OCI-LY1 (cell line): ENCODE measurements around the gene ACER3.

Experiments used
- H2AFZ ChIP-seq: fragments of 200-600 bp; sonication (generic), shearing (Covaris generic); 2 replicates; pipeline ENCODE4 v1.6.0; 2014; ENCODE audit warnings: antibody characterized with exemption, mild to moderate bottlenecking, low read length
- H3F3A ChIP-seq: fragments of 200-600 bp; sonication (generic), shearing (Covaris generic); 2 replicates; pipeline ENCODE4 v1.6.0; 2014; ENCODE audit warnings: mild to moderate bottlenecking, antibody characterized with exemption, low read length, moderate library complexity; ENCODE audit not compliant: insufficient read depth
- H3K27ac ChIP-seq: fragments of 200-600 bp; sonication (generic); 2 replicates; pipeline ENCODE4 v1.5.1; 2014; ENCODE audit warnings: low read length, mixed run types, mild to moderate bottlenecking, low read depth; ENCODE audit not compliant: poor library complexity, severe bottlenecking
- H3K27me3 ChIP-seq: fragments of 200-600 bp; sonication (generic); 2 replicates; pipeline ENCODE4 v1.6.0; 2014; ENCODE audit warnings: antibody characterized with exemption, mild to moderate bottlenecking, low read length, moderate library complexity; ENCODE audit not compliant: insufficient read depth
- H3K36me3 ChIP-seq: fragments of 200-600 bp; sonication (generic); 2 replicates; pipeline ENCODE4 v1.6.1; 2014; ENCODE audit warnings: mild to moderate bottlenecking, antibody characterized with exemption, low read length, moderate library complexity, mixed read lengths; ENCODE audit not compliant: insufficient read depth
- H3K4me1 ChIP-seq: fragments of 200-600 bp; sonication (generic); 2 replicates; pipeline ENCODE4 v1.5.1; 2014; ENCODE audit warnings: mild to moderate bottlenecking, low read length, moderate library complexity; ENCODE audit not compliant: insufficient read depth, severe bottlenecking
- H3K4me2 ChIP-seq: fragments of 200-600 bp; sonication (generic), shearing (Covaris generic); 2 replicates; pipeline ENCODE4 v1.6.1; 2014; ENCODE audit warnings: low read length
- H3K4me3 ChIP-seq: fragments of 200-600 bp; sonication (generic); 2 replicates; pipeline ENCODE4 v1.5.1; 2014; ENCODE audit warnings: low read length, low read depth, mild to moderate bottlenecking, mixed read lengths; ENCODE audit not compliant: poor library complexity, severe bottlenecking
- H3K79me2 ChIP-seq: fragments of 200-600 bp; shearing (Covaris generic); 2 replicates; pipeline ENCODE4 v1.6.1; 2016; ENCODE audit warnings: mixed run types, low read length, mixed read lengths; ENCODE audit not compliant: insufficient read depth
- H3K9ac ChIP-seq: fragments of 200-600 bp; sonication (generic), shearing (Covaris generic); 2 replicates; pipeline ENCODE4 v1.6.1; 2014; ENCODE audit warnings: mild to moderate bottlenecking, low read length, mixed read lengths
- H3K9me2 ChIP-seq: fragments of 200-600 bp; sonication (generic), shearing (Covaris generic); 2 replicates; pipeline ENCODE4 v1.6.1; 2014; ENCODE audit warnings: low read depth, mild to moderate bottlenecking, low read length, mixed read lengths
- H3K9me3 ChIP-seq: fragments of 200-600 bp; shearing (Covaris generic); 2 replicates; pipeline ENCODE4 v1.6.1; 2014; ENCODE audit warnings: low read length, mixed read lengths
- H4K20me1 ChIP-seq: fragments of 200-600 bp; sonication (generic), shearing (Covaris generic); 2 replicates; pipeline ENCODE4 v1.6.0; 2016; ENCODE audit warnings: mild to moderate bottlenecking, low read length; ENCODE audit not compliant: insufficient read depth
- CTCF ChIP-seq: fragments of 200-600 bp; sonication (generic), shearing (Covaris generic); IDR thresholded peaks from 2 replicates; pipeline ENCODE4 v1.5.1; 2017; ENCODE audit warnings: mild to moderate bottlenecking, antibody characterized with exemption, low read length, moderate library complexity, mixed read lengths
- EZH2 ChIP-seq: fragments of 200-600 bp; sonication (generic), shearing (Covaris generic); IDR thresholded peaks from 2 replicates; pipeline ENCODE4 v1.8.0; 2017; ENCODE audit warnings: borderline replicate concordance, mixed run types, mild to moderate bottlenecking, antibody characterized with exemption, low read length, moderate library complexity, mixed read lengths

Gene ACER3

GRCh38 chr11:77026221-77026620 is 165.5 kb downstream of the ACER3 start:
- no peaks in the 10 kb centered on the region for H3K9me3 ChIP-seq
- no peak overlapping the region for H2AFZ ChIP-seq
- H3K27ac ChIP-seq = no peak overlapping the region
- H3K9me2 ChIP-seq = no peaks in the 10 kb centered on the region
- no peaks in the 10 kb centered on the region for H4K20me1 ChIP-seq
- no peak overlapping the region for H3K4me3 ChIP-seq
- no peaks in the 10 kb centered on the region for H3K79me2 ChIP-seq
- TF ChIP-seq CTCF (no peak), EZH2 (no peak)
- H3K36me3 ChIP-seq = no peaks in the 10 kb centered on the region
- no peaks in the 10 kb centered on the region for H3K27me3 ChIP-seq
- no peaks in the 10 kb centered on the region for H3K4me1 ChIP-seq
- no peaks in the 10 kb centered on the region for H3F3A ChIP-seq
- no peak overlapping the region for H3K9ac ChIP-seq
- no peak overlapping the region for H3K4me2 ChIP-seq

GRCh38 chr11:77026743-77027142 is 166.0 kb downstream of the ACER3 start:
- no peaks in the 10 kb centered on the region for H3K79me2 ChIP-seq
- H4K20me1 ChIP-seq = no peaks in the 10 kb centered on the region
- H2AFZ ChIP-seq = no peak overlapping the region
- no peaks in the 10 kb centered on the region for H3K27me3 ChIP-seq
- H3K9me3 ChIP-seq = no peaks in the 10 kb centered on the region
- no peaks in the 10 kb centered on the region for H3K9me2 ChIP-seq
- H3K4me2 ChIP-seq = no peak overlapping the region
- no peak overlapping the region for H3K27ac ChIP-seq
- TF ChIP-seq CTCF (no peak), EZH2 (no peak)
- no peak overlapping the region for H3K4me3 ChIP-seq
- no peak overlapping the region for H3K9ac ChIP-seq
- no peaks in the 10 kb centered on the region for H3K4me1 ChIP-seq
- H3F3A ChIP-seq = no peaks in the 10 kb centered on the region
- H3K36me3 ChIP-seq = no peaks in the 10 kb centered on the region

GRCh38 chr11:77027275-77027674 is 166.6 kb downstream of the ACER3 start:
- Histone ChIP-seq H3F3A (no peaks in the 10 kb centered on the region), H3K9ac (no peak overlapping the region), H3K9me3 (no peaks in the 10 kb centered on the region), H2AFZ (no peak overlapping the region), H3K79me2 (no peaks in the 10 kb centered on the region), H3K36me3 (no peaks in the 10 kb centered on the region), H3K4me3 (no peak overlapping the region), H3K9me2 (no peaks in the 10 kb centered on the region), H3K27me3 (no peaks in the 10 kb centered on the region), H4K20me1 (no peaks in the 10 kb centered on the region), H3K4me1 (no peaks in the 10 kb centered on the region), H3K27ac (no peak overlapping the region), H3K4me2 (no peak overlapping the region)
- TF ChIP-seq EZH2 (no peak), CTCF (no peak)
